ENCODE data around the gene CCDC69. TPM values are rescaled to one million over a fixed set of nuclear protein-coding genes. Genes with fewer than 3 reads are reported as not detected.
A peak's percentile ranks its signal among the peaks of the same experiment; 100 is the strongest.

The CCDC69 gene
- total RNA-seq, 2 donors from 2014 or later, result 39.1 to 75.3 TPM

DNA sequence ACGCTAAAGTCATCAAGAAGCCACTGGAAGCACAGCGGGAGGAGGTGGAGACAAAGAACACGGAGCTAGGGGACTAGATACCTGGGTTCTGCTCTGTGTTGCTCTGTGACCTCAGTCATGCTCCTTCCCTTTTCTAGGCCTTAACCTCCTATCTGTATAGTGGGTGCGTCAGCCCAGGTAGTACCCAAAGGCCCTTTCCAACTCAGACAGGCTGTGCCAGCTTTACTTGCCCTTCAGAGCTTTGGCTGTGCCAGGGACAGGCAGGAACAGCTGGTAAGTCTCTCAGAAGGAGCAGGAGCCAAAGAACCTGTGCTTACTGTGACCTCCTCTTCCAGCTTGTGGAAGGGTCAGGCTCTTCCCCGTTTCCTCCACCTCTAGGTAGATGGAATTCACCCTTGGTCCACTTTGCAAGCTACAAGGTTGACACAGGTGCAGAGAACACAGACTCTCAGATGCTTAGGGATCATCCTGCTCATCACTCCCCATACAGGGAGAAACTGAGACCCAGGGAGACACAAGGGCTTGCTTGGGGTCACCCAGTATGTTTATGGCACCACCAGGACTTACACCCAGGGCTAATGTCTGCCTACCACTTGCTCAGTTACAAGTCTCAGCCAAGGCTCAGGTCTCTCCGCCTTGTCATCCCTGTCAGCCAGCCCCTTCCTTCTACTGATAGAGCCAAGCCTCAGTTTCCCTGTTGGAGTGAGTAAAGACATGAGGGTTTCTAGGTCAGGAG is 1.7 kb downstream of the CCDC69 start:
- H3K27ac ChIP-seq, result peak overlapping the region; percentile 67 to 68
- no peaks in the 10 kb centered on the region for H3K9me3 ChIP-seq
- H3K4me3 ChIP-seq, result peak overlapping the region; percentile 90
- DNase-seq (ENCODE audit: low spot score), result no peak
- no peak for TF ChIP-seq CTCF (IDR thresholded peaks at IDR 0.05)
- no peaks in the 10 kb centered on the region for H3K27me3 ChIP-seq (replicated peaks; ENCODE audit: insufficient read depth)
- no peak for ATAC-seq (ENCODE audit: insufficient number of reproducible peaks, low FRiP score, low read depth)
- no peaks in the 10 kb centered on the region for H3K36me3 ChIP-seq
- H3K4me1 ChIP-seq (ENCODE audit: control insufficient read depth in 1 of 2, low read depth in 2 of 2), result peaks cover 11 to 39% of the 10 kb centered on the region in 2 donors

- no peak for TF ChIP-seq CTCF (IDR thresholded peaks at IDR 0.05)
- ATAC-seq (ENCODE audit: insufficient number of reproducible peaks, low FRiP score, low read depth), result no peak
- no peaks in the 10 kb centered on the region for H3K36me3 ChIP-seq
- peak overlapping the region; percentile 90 for H3K4me3 ChIP-seq
- H3K9me3 ChIP-seq, result no peaks in the 10 kb centered on the region
- peak overlapping the region in 1 of 2 donors; percentile 67 for H3K27ac ChIP-seq
- DNase-seq (ENCODE audit: low spot score), result no peak
- peaks cover 11 to 39% of the 10 kb centered on the region in 2 donors for H3K4me1 ChIP-seq (ENCODE audit: control insufficient read depth in 1 of 2, low read depth in 2 of 2)
- no peaks in the 10 kb centered on the region for H3K27me3 ChIP-seq (replicated peaks; ENCODE audit: insufficient read depth)
These were observed 2.3 kb downstream of the CCDC69 start for GRCh38 chr5:151221574-151221973.

DNA sequence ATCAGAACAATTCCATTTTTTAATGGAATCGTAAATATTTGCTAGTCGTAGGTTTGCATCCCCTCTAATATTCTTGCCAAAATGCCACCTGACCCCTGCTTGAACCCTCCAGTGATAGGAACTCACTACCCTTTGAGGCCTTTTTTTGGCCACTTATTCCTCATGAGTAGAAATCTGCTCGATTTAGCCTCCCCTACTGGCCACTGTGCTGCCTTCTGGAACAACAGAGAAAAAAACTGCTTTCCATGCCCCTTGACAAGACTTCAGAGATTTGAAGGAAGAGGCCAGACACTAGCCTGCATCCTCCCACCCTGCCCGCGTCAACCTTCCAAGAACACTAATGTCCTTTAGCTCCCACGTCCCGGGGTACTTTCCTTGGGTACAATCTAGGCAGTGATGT is 4.1 kb downstream of the CCDC69 start:
- ATAC-seq (ENCODE audit: insufficient number of reproducible peaks, low FRiP score, low read depth), result no peak
- H3K27ac ChIP-seq, result no peak overlapping the region

GRCh38 chr5:151219138-151219537 is 4.8 kb downstream of the CCDC69 start:
- Histone ChIP-seq H3K36me3 (no peaks in the 10 kb centered on the region), H3K9me3 (no peaks in the 10 kb centered on the region), H3K27me3 (replicated peaks; ENCODE audit: insufficient read depth) (no peaks in the 10 kb centered on the region), H3K27ac (no peak overlapping the region), H3K4me1 (ENCODE audit: control insufficient read depth in 1 of 2, low read depth in 2 of 2) (peaks cover 13 to 34% of the 10 kb centered on the region in 2 donors), H3K4me3 (no peak overlapping the region)
- DNase-seq (ENCODE audit: low spot score) (no peak), ATAC-seq (ENCODE audit: insufficient number of reproducible peaks, low FRiP score, low read depth) (no peak)
- no peak for TF ChIP-seq CTCF (IDR thresholded peaks at IDR 0.05)

More for the DNA sequence above, 4.1 kb downstream of the CCDC69 start:
- no peak for TF ChIP-seq CTCF (IDR thresholded peaks at IDR 0.05)
- H3K4me3 ChIP-seq, result no peak overlapping the region
- no peaks in the 10 kb centered on the region for H3K27me3 ChIP-seq (replicated peaks; ENCODE audit: insufficient read depth)
- H3K9me3 ChIP-seq, result no peaks in the 10 kb centered on the region
- peaks cover 14 to 39% of the 10 kb centered on the region in 2 donors for H3K4me1 ChIP-seq (ENCODE audit: control insufficient read depth in 1 of 2, low read depth in 2 of 2)
- DNase-seq (ENCODE audit: low spot score), result no peak
- no peaks in the 10 kb centered on the region for H3K36me3 ChIP-seq

- Histone ChIP-seq H3K9me3 (no peaks in the 10 kb centered on the region), H3K36me3 (no peaks in the 10 kb centered on the region), H3K4me1 (ENCODE audit: control insufficient read depth in 1 of 2, low read depth in 2 of 2) (peaks cover 13 to 34% of the 10 kb centered on the region in 2 donors), H3K27me3 (replicated peaks; ENCODE audit: insufficient read depth) (no peaks in the 10 kb centered on the region), H3K27ac (no peak overlapping the region), H3K4me3 (no peak overlapping the region)
- no peak for ATAC-seq (ENCODE audit: insufficient number of reproducible peaks, low FRiP score, low read depth)
- DNase-seq (ENCODE audit: low spot score), result no peak
- TF ChIP-seq CTCF (IDR thresholded peaks at IDR 0.05), result no peak
These were observed 5.7 kb downstream of the CCDC69 start for GRCh38 chr5:151218177-151218576.
